AG09319 (cell line): ENCODE measurements around the gene RFX8.

Experiments
- DNase-seq: peaks from one replicate; pipeline ENCODE4 v3.0.0-alpha.2; 2010; ENCODE audit warnings: low read depth; ENCODE audit errors: extremely low read depth
- TF ChIP-seq, protein P1 (sequence below): IDR thresholded peaks from 2 replicates; pipeline ENCODE4 v1.5.1; 2011; ENCODE audit warnings: low read depth, mild to moderate bottlenecking, inconsistent platforms, low read length, moderate library complexity

RFX8 gene

DNA sequence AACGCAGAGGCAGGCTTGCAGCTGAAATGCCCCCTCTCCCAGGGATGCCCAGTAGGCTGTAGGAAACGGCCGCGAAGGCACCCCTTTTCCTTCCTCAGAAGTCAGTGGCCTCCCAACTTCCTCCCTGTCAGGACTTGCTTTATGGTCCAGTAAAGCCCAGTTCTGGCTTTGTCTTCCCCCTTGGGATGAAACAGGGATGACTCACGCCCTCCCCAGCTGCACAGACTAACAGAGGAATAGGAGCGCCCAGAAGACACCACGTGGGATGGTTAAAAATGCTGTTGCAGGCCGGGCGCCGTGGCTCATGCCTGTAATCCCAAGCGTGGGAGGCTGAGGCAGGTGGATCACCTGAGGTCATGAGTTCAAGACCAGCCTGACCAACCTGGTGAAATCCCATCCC lies 94.5 kb downstream of the RFX8 start:
- TF ChIP-seq, protein P1, sequence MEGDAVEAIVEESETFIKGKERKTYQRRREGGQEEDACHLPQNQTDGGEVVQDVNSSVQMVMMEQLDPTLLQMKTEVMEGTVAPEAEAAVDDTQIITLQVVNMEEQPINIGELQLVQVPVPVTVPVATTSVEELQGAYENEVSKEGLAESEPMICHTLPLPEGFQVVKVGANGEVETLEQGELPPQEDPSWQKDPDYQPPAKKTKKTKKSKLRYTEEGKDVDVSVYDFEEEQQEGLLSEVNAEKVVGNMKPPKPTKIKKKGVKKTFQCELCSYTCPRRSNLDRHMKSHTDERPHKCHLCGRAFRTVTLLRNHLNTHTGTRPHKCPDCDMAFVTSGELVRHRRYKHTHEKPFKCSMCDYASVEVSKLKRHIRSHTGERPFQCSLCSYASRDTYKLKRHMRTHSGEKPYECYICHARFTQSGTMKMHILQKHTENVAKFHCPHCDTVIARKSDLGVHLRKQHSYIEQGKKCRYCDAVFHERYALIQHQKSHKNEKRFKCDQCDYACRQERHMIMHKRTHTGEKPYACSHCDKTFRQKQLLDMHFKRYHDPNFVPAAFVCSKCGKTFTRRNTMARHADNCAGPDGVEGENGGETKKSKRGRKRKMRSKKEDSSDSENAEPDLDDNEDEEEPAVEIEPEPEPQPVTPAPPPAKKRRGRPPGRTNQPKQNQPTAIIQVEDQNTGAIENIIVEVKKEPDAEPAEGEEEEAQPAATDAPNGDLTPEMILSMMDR = no peak
- no peak for DNase-seq

DNA sequence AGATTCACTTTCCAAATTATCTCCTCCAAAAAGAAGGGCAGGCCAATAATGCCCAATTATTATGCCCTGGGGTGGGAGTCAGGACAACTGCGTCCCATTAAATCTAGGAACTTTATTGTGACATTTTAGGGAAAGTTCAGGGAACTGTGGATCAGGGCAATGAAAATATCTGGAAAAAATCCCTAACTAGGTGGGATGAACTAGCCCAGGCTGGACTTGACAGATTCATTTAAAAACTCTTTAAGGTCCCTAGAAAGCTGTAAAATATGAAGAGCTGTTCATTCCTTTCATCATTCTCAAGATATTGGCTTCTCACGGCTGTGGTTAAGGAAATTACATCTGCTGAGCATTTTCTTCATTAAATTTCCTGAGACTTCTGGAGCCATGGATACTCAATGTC lies 95.8 kb downstream of the RFX8 start:
- DNase-seq = no peak
- TF ChIP-seq, protein P1 = no peak

DNA sequence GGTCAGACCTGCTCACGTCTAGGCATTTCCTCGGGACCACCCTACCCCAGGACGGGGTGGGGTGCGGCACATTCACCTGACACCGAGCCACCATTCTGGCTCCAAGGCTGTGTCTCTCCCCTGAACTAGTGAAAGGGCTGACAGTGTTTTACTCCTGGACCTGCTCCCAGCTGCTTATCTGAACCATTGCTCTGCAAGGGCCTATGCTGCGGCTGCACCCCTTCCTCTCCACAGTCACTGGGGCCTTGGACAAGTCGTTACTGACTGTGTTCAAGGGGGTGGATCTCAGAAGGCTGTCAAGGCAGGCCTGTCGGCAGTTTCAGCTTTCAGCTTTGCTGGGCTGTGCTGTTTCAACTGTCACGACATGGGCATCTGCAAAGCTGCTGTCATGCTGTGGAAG lies 99.3 kb downstream of the RFX8 start:
- TF ChIP-seq, protein P1 = no peak
- no peak for DNase-seq

DNA sequence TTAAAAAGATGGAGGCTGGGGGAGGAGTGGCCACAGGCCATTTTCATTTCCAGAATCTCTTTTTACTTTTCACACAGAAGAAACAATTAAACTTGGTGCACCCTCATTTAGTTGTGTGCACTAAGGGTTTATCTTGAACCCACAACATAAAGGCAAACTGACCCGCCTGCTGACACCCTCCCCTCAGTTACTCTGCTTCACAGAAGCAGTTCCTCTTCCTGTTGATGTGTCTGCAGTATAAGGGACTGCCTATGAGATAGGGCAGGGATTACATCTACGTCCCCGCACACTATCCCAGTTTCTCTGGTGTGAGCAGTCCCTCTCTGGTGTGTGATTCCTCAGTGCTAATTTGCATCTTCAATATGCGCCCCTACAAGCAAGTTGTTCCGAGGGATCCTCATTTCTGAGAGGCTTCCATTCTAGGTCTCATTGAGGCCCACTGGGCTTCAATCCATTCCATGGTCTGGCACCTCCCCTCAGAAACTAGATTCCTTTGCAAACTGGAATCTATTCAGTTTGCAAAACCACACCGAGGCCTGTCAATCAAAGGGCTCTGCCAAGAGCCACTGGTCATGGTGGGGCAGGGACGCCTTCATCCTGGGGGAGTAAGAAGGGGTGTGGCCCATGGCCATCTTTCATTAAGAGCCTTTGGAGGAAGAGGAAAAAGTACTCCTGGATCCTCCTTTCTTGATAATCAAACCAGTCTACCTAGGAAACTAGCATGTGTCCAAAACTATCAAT lies 99.9 kb downstream of the RFX8 start:
- no peak for DNase-seq
- TF ChIP-seq, protein P1 = no peak

DNA sequence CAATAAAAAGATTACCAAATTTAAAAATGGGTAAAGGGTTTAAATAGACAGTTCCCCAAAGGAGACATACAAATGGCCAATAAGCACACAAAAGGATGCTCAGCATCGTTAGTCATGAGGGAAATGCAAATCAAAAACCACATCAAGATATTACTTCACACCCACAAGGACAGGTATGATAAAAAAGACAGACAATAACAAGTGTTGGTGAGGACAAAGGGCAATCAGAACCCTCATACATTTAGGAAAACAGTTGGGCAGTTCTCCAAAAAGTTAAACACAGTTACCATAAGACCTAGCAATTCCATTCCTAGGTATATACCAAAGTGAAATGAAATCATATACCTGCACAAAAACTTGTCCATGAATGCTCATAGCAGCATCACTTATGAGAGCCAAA lies 102.1 kb downstream of the RFX8 start:
- TF ChIP-seq, protein P1 = no peak
- no peak for DNase-seq

DNA sequence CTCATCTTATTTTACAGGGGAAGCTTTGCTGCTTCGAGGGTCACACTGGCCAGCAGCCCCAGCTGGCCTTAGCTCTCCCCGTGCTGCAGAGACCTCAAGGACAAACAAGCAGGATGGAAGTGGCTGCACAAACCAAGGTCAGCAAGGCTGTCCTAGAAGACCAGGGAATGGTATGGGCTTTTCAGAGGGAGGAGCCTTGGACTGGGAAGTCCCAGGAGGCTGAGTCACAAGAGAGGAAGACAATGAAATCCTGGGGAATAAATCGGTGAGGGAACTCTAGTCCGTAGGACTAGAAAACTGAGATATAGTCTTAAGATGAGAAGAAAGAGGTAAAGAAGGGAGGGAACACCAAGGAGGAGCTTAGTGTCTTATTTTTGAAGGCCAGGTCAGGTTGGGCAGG lies 103.3 kb downstream of the RFX8 start:
- TF ChIP-seq, protein P1 = no peak
- no peak for DNase-seq

DNA sequence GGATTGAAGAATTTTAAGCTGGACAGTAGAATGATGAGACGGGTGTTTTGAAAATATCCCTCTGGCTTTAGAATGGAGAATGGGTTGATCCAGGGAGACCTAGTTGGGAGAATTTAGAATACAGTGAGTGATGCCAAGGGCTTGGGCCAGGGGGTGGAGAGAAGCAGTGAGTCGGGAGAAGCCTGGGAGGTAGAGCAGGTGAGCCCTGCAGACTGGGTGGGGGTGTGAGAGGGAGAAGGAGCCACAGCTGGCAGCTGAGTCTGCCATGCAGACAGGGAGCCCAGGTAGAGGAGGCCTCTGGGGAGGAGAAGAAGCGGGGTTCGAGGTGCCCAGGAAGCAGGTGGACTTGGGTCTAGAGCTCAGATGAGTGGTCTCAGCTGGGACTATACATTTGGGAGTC lies 105.8 kb downstream of the RFX8 start:
- no peak for DNase-seq

More for the DNA sequence above, 105.8 kb downstream of the RFX8 start:
- TF ChIP-seq, protein P1 = no peak
